Measurements from ENCODE around the gene AP4E1.

GRCh38 chr15:51023499-51023898 is 115.0 kb downstream of the AP4E1 start:
- TF ChIP-seq CTCF (conservative IDR thresholded peaks at IDR 0.05; ENCODE audit: low read length) (no peak), EZH2phosphoT487 (IDR thresholded peaks at IDR 0.05; ENCODE audit: borderline replicate concordance, low read depth, low read length) (no peak)

Data from OCI-LY7 (cell line).